Activated CD4-positive, alpha-beta T cell treated with anti-CD3 and anti-CD28 coated beads, Interleukin-2, amount 50 U/mL, for 24 hours (primary cell): ENCODE results near the gene EYS.

ENCODE experiments used
- DNase-seq, 2 donors: peaks; one replicate each; pipeline ENCODE4 v3.0.0-alpha.2; 2020; ENCODE audit warnings: low read depth in 1 of 2, low spot score in 1 of 2

EYS gene

DNA sequence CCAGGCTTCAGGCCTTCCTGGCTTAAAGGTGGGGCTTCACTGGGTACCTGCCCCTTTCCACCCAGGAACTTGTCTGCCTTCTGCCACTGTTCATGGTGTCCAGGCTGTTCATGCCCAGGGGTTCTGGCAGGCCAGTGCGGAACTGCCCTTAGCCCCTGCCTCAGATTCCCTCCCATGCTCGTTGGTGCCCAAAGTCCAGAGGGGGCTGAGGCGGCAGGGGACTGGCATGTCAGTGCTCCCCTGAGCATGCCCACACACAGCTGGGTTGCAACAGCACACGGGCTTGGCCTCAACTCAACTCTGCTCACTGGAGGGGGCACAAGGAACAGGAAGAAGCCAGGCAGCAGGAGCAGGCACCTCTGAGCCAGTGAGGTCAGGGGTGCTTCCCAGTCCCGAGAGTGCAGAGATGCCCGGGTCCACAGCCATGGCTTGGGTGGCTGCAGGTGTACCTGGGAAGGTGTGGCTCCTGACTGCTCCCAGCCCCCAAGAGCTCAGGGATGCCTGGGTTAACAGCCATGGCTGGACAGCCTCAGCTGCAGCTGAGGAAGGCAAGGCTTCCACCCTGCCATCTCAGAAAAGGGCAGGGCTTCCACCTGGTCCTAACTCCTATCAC lies 845.9 kb downstream of the EYS start:
- DNase-seq = no peak

DNA sequence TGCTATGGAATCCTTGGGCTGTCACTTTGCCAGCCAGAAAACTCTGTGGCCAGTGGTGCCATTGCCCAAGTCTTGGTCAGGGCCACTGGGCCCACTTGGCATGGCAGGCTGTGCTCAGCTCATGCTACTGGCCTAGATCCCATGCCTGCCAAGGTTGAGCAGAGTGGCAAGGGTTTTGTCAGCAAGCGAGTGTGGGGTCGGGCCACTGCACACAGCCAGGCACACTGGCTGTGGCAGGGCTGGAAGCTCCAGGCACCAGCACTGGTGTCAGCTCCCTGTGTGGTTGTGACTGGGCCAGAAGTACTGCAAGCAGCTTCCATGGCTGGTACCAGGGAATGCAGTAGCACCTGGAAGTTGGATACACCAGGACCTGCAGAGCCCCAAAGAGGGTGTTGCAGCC lies 846.8 kb downstream of the EYS start:
- DNase-seq = no peak

GRCh38 chr6:64850121-64850520 lies 856.9 kb downstream of the EYS start:
- no peak for DNase-seq

GRCh38 chr6:64848467-64848866 lies 858.6 kb downstream of the EYS start:
- no peak for DNase-seq

DNA sequence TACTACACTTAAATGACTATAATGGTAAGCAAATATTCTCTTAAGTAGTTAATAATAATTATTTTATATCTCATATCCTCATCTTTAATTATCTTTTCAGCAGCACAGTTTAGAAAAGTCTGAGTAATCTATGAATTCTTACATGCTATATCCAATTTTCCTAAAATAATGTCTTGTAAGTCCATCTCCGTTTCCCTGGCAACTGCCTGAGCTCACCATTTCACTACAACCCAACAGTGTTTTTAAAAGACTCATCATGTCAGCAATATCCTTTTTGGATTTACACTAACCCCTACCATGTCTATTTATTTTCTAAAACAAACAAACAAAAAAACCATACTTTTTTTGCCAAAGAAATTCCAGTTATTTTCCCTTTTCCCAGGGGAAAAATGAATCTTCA lies 859.6 kb downstream of the EYS start:
- no peak for DNase-seq

GRCh38 chr6:64838726-64839125 lies 868.3 kb downstream of the EYS start:
- no peak for DNase-seq

DNA sequence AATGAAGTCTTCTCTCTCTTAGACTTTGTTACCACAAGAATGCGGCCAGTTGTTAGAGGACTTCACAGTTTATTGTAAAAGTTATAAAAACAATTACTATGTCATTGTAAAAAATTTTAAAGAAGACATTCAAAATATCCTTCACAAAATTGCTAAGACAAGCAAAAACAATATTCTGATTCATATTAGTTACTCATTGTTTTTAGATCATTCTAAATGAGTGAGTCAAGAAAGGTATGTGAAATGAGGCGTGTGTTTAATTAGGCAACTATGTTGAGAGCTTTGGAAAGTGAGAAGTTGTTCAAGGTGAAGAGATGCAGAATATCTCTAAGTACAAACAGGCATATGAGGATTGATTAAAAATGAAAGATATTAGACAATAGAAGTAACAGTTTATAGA lies 875.3 kb downstream of the EYS start:
- DNase-seq = no peak

DNA sequence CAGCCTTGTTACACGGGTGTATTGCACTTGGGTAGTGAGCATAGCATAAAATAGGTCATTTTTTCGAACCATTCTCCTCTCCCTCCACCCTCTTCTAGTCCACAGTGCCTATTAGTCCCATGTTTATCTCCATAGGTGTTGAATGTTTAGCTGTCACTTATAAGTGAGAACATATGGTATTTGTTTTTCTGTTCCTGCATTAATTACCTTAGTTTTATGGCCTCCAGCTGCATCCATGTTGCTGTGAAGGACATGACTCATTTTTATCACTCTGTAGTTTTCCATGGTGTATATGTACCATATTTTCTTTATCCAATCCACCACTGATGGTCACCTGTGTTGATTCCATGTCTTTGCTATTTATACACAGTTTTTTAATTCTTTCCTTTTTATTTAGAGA lies 889.5 kb downstream of the EYS start:
- no peak for DNase-seq

GRCh38 chr6:64815718-64816117 lies 891.3 kb downstream of the EYS start:
- DNase-seq = no peak

- DNase-seq = no peak
Measured at GRCh38 chr6:64812138-64812537, 894.9 kb downstream of the EYS start.

DNA sequence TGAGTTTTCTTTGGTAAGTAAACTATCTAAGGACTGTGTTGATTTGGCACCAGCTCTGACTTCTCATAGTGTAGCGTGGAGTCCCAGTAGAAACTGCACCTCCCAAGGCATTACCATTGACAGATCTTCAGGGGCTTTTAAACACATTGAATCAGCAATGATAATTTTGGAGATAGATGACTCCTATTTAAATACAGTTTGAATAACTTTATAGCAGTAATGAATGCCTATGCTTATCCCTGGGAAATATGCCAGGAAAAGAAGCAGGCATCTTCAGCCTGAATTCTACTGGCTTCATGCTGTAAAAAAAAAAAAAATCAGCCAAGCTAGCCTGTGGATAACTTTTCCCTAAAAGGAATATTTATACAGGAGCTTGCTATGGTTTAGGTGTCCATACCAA lies 895.9 kb downstream of the EYS start:
- no peak for DNase-seq

DNA sequence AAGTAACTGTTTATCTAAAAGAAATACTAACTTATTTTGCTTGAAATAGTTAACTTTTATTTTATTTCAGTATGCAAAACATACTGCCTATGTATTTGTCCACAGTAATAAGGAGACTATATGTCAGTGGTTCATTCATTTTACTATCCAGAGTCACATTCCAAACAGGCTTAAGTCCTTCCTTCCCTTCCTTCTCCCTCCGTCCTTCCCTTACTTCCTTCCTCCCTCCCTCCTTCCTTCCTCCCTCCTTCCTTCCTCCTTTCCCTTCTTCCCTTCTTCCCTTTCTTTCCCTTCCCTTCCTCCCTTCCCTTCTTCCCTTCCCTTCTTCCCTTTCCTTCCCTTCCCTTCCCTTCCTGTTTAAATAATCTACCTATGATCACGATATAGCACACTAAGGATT lies 899.2 kb downstream of the EYS start:
- no peak for DNase-seq

DNA sequence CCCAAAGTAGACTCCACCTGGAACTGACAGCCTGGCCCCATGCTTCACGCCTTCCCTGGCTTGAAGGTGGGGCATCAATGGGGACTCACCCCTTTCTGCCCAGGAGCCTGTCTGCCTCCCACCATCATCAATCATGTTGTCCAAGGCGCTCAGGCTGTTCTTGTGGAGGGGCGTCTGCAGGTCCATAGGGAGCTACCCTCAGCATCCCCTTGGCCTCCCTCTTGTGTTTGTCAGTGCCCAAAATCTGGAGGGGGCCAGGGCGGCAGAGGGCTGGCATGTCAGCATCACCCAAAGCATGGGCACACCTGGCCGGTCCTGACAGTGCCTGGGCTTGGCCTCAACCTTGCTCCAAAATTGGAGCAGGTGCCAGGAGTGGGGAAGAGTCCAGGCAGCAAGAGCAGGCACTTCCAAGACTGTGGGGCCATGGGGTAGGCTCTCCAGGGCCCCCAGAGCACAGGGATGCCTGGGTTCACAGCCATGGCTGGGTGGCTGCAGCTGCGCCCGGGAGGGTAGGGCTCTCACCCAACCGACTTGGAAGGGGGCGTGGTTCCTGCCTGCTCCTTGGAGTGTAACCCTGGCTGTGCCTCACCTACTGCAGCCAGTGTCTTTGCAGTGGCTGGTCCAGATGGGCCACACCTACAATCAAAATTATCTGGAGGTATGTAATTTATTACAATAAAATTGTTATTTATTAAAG lies 903.4 kb downstream of the EYS start:
- DNase-seq = no peak

DNA sequence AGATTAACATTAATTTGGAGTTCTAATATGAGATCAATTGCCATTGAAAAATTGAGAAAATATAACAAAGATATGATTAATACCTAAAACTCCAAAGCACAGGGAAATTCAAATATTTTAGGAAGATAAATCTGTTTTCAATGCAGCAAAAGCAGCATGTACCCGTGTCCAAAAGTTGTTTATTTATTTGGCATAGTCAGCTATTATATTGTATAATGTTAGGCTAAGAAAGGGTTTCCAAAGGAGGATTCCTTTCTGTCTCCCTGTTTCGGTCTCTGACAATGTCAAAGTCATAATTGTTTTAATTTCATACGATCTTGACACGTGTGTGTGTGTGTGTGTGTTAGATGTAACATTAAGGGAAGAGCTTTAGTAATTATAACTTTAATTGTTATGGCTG lies 914.5 kb downstream of the EYS start:
- no peak for DNase-seq

DNA sequence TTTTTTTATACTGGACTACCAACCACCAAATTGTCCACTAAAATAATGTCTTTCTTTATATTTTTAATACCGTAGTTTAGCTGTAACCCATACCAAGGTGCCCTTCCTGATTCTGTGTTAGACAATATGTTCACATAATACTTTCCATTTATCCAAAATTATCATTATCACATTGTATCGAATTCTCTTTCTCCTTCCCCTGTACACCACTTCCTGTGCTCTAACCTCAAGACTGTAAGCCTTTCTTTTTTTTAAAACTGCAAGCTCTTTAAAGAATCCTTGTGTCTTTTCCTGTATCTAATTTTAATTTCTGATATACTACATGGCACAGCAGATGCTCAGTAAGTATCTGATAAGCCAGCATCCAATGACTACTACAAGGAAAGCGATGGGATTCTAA lies 917.5 kb downstream of the EYS start:
- no peak for DNase-seq

- no peak for DNase-seq
Measured at GRCh38 chr6:64786736-64787135, 920.3 kb downstream of the EYS start.

DNA sequence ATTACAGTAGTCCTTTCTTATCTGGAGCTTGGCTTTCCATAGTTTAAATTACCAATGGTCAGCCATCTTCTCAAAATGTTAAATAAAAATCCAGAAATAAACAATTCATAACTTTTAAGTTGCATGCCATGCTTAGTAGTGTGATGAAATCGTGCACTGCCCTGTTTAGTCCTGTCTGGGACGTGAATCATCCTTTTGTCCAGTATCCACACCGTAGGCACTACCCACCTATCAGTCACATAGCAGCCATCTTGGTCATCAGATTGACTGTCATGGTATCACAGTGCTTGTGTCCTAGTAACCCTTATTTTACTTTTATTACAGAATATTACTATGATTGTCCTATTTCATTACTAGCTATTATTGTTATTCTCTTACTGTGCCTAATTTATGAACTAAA lies 924.1 kb downstream of the EYS start:
- DNase-seq = no peak

DNA sequence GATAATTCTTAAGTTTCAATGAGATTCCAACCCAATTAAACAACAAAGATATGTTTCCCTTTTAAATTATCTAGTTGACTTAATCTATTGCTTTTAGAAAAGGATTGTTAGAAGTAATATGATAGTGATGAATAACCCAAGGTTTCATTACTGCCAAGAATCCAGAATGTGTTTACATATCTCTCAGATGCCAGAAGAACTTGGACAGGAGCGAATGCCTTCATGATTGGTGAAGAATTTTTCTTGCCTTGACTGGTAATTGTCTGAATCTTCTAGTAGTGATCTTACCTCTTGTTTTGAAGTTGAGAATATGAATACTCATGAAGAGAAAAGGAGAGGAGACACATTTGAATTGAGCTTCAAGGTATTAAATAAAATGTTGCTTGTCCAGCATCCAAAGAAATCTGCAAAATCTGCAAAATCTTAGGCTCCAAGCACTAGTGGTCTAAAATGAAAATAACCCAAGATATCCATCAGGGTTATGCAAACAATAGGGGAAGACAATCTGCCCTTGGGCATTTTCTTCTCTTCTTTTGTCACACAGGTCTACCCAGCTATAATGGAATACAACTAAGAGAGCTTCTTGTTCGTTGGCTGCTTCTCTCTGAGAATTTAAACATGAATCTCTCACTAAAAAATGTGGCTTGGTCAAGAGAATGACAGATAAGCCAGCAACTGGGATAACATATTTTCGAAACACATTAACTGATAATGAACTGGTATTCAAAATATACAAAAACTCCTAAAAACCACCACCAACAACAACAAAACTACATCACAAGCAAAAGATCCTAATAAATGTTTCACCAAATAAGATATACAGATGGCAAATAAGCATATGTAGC lies 928.9 kb downstream of the EYS start:
- DNase-seq = no peak

GRCh38 chr6:64776359-64776758 lies 930.7 kb downstream of the EYS start:
- DNase-seq = no peak

GRCh38 chr6:64774881-64775280 lies 932.1 kb downstream of the EYS start:
- no peak for DNase-seq

- DNase-seq = no peak
Measured at GRCh38 chr6:64750910-64751309, 956.1 kb downstream of the EYS start.

DNA sequence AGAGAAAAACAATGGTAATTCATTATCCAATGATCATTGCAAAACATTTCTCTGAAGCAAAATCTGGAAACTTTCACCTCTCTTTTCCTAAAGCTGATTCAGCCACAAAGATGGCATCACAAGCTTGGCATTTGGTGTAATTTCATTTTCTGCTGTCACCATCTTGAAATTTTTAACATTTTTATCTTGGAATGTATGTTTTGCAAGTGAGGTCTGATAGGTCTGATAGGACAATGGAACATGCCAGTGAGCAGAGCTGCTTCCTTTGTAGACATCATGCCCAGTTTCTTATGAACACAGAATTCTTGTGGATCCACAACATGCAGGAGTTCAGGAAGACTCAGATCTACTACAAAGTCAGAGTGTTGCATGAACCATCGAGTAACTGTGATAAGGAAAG lies 969.6 kb downstream of the EYS start:
- no peak for DNase-seq
